ENCODE results near the gene PARS2. TPM values are rescaled to one million over a fixed set of nuclear protein-coding genes. Genes with fewer than 3 reads are reported as not detected.

PARS2 gene
- total and polyA plus RNA-seq, 8 donors: 3.9 to 6.1 (median 5.5) TPM

GRCh38 chr1:54798769-54799641 lies 34.7 kb upstream of the PARS2 start:
- H3K27me3 ChIP-seq: peaks cover 12 to 41% of the 10 kb centered on the region in 2 donors
- no peak overlapping the region for H3K27ac ChIP-seq
- DNase-seq (peak in 1 of 4 donors; percentile 48), ATAC-seq (peak; percentile 49)
- no peak for TF ChIP-seq CTCF (IDR thresholded peaks at IDR 0.05)
- no peaks in the 10 kb centered on the region for H3K36me3 ChIP-seq
- no peaks in the 10 kb centered on the region for H3K9me3 ChIP-seq
- H3K4me3 ChIP-seq: no peak overlapping the region
- H3K4me1 ChIP-seq: peaks cover 0 to 30% of the 10 kb centered on the region in 2 donors
- intact Hi-C loops (cut with DNase I): no loop called here

- Histone ChIP-seq H3K4me3 (no peak overlapping the region), H3K27me3 (peaks cover 12 to 41% of the 10 kb centered on the region in 2 donors), H3K9me3 (no peaks in the 10 kb centered on the region), H3K36me3 (no peaks in the 10 kb centered on the region), H3K27ac (no peak overlapping the region), H3K4me1 (peaks cover 0 to 30% of the 10 kb centered on the region in 2 donors)
- DNase-seq (no peak), ATAC-seq (no peak)
- intact Hi-C loops (cut with DNase I): no loop called here
- TF ChIP-seq CTCF (IDR thresholded peaks at IDR 0.05): no peak
These were observed 33.9 kb upstream of the PARS2 start for GRCh38 chr1:54798206-54798605.

GRCh38 chr1:54796902-54797301 lies 32.6 kb upstream of the PARS2 start:
- H3K9me3 ChIP-seq: peaks cover 0 to 4% of the 10 kb centered on the region in 2 donors
- TF ChIP-seq CTCF (IDR thresholded peaks at IDR 0.05): no peak
- DNase-seq (no peak), ATAC-seq (no peak)
- intact Hi-C loops (cut with DNase I): no loop called here
- no peak overlapping the region for H3K27ac ChIP-seq
- no peaks in the 10 kb centered on the region for H3K36me3 ChIP-seq
- H3K4me1 ChIP-seq: peaks cover 0 to 29% of the 10 kb centered on the region in 2 donors
- peaks cover 12 to 30% of the 10 kb centered on the region in 2 donors for H3K27me3 ChIP-seq
- H3K4me3 ChIP-seq: no peak overlapping the region

GRCh38 chr1:54795841-54796468 lies 31.6 kb upstream of the PARS2 start:
- peaks cover 5 to 21% of the 10 kb centered on the region in 2 donors for H3K27me3 ChIP-seq
- TF ChIP-seq CTCF (IDR thresholded peaks at IDR 0.05): no peak
- H3K9me3 ChIP-seq: peaks cover 0 to 6% of the 10 kb centered on the region in 2 donors
- ATAC-seq (no peak), DNase-seq (no peak)
- intact Hi-C loops (cut with DNase I): no loop called here
- no peaks in the 10 kb centered on the region for H3K36me3 ChIP-seq
- H3K27ac ChIP-seq: no peak overlapping the region
- H3K4me1 ChIP-seq: peaks cover 0 to 20% of the 10 kb centered on the region in 2 donors
- no peak overlapping the region for H3K4me3 ChIP-seq

- H3K36me3 ChIP-seq: no peaks in the 10 kb centered on the region
- H3K9me3 ChIP-seq: peaks cover 0 to 6% of the 10 kb centered on the region in 2 donors
- no peak for ATAC-seq
- peaks cover 0 to 15% of the 10 kb centered on the region in 2 donors for H3K4me1 ChIP-seq
- no peak overlapping the region for H3K27ac ChIP-seq
- DNase-seq: no peak
- no peak overlapping the region for H3K4me3 ChIP-seq
- TF ChIP-seq CTCF (IDR thresholded peaks at IDR 0.05): no peak
- H3K27me3 ChIP-seq: peaks cover 0 to 14% of the 10 kb centered on the region in 2 donors
- intact Hi-C loops (cut with DNase I): no loop called here
These were observed 31.0 kb upstream of the PARS2 start for GRCh38 chr1:54795356-54795665.
